ENCODE results near the gene TRAM2. TPM values are rescaled to one million over a fixed set of nuclear protein-coding genes. Genes with fewer than 3 reads are reported as not detected.
A peak's percentile ranks its signal among the peaks of the same experiment; 100 is the strongest.

The TRAM2 gene
- total RNA-seq, 2 donors from 2014 or later: 7.2 to 22.4 TPM

DNA sequence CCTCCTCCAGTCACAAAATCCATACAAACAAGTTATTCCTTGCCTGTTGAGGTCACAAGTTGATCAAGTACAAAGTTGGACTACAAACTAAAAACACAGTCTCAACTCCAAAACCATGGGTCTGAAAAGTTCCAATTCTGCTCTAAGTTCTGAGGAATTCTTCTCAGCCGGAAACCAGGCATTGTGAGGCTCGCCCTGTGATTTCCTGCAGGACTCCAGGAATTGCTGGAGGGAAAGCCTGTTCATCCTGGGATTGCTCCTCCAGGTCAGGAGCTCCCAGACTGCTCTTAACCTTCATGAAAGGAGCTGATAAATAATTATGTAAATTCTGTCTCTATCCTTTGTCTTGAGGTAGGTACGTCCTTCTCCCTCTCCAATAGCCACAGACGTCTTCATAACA is 8.5 kb downstream of the TRAM2 start:
- Histone ChIP-seq H3K9me3 (no peaks in the 10 kb centered on the region), H3K27me3 (replicated peaks; ENCODE audit: insufficient read depth) (no peaks in the 10 kb centered on the region), H3K27ac (no peak overlapping the region), H3K4me1 (replicated peaks) (no peaks in the 10 kb centered on the region), H3K36me3 (no peaks in the 10 kb centered on the region), H3K4me3 (no peak overlapping the region)
- TF ChIP-seq POLR2A (IDR thresholded peaks at IDR 0.05) (no peak), POLR2AphosphoS5 (IDR thresholded peaks at IDR 0.05) (peak; percentile 17)
- no peak for DNase-seq (ENCODE audit: low spot score)
- intact Hi-C loops (cut with DNase I): no loop called here
- 82% methylated on average over 4 of the region's 4 CpGs for WGBS

DNA sequence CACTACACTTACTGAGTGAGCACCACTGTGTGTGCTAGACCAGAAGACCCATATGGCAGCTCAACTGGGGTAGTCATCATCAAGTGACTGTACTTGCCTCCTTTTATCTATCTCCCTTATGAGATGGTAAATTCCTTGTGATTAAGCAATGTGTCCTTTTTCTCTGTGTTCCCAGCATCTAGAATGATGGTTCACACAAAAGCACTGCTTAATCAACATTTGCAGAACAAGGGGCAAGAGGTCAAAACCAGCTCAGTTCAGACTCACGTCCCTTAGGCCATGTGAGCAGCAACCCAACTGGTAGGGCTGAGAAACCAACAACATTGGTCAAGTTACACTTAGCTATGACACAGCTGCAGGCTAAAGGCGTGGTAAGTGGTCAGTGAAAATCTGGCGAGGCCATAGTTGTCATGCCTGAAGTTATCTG is 10.0 kb downstream of the TRAM2 start:
- H3K4me1 ChIP-seq (replicated peaks): no peaks in the 10 kb centered on the region
- no peak overlapping the region for H3K27ac ChIP-seq
- 66% methylated on average over 3 of the region's 3 CpGs for WGBS

DNA sequence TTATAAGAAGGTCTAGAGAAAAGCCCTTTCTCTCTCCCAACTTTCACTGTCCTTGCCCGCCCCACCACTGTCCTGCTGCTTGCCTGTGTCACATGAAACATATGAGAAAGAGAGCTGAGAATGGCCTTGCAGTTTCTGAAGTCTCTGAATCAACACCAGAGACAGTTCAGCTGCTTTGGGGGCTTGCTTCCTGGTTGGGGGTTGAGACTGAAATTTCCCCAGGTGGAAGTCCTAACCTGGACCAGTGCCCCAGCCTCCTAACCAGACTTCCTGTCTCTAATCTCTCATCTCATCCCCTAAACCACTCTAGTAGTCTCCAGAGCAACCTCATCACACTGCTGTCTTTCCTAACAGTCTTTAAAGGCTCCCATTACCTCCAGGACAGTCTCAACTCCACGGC is 10.7 kb downstream of the TRAM2 start:
- TF ChIP-seq POLR2AphosphoS5 (IDR thresholded peaks at IDR 0.05): no peak
- TF ChIP-seq, protein P1, sequence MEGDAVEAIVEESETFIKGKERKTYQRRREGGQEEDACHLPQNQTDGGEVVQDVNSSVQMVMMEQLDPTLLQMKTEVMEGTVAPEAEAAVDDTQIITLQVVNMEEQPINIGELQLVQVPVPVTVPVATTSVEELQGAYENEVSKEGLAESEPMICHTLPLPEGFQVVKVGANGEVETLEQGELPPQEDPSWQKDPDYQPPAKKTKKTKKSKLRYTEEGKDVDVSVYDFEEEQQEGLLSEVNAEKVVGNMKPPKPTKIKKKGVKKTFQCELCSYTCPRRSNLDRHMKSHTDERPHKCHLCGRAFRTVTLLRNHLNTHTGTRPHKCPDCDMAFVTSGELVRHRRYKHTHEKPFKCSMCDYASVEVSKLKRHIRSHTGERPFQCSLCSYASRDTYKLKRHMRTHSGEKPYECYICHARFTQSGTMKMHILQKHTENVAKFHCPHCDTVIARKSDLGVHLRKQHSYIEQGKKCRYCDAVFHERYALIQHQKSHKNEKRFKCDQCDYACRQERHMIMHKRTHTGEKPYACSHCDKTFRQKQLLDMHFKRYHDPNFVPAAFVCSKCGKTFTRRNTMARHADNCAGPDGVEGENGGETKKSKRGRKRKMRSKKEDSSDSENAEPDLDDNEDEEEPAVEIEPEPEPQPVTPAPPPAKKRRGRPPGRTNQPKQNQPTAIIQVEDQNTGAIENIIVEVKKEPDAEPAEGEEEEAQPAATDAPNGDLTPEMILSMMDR (IDR thresholded peaks at IDR 0.05): no peak
- no peak for TF ChIP-seq POLR2A (IDR thresholded peaks at IDR 0.05)
- intact Hi-C loops (cut with DNase I): no loop called here
- no peak for DNase-seq (ENCODE audit: low spot score)
- Histone ChIP-seq H3K27me3 (replicated peaks; ENCODE audit: insufficient read depth) (no peaks in the 10 kb centered on the region), H3K4me3 (no peak overlapping the region), H3K27ac (no peak overlapping the region), H3K9me3 (no peaks in the 10 kb centered on the region), H3K36me3 (no peaks in the 10 kb centered on the region), H3K4me1 (replicated peaks) (no peaks in the 10 kb centered on the region)
- WGBS: 81% methylated on average over 2 of the region's 2 CpGs

More for the DNA sequence above, 10.0 kb downstream of the TRAM2 start:
- H3K27me3 ChIP-seq (replicated peaks; ENCODE audit: insufficient read depth): no peaks in the 10 kb centered on the region
- H3K36me3 ChIP-seq: no peaks in the 10 kb centered on the region
- DNase-seq (ENCODE audit: low spot score): no peak
- no peaks in the 10 kb centered on the region for H3K9me3 ChIP-seq
- no peak overlapping the region for H3K4me3 ChIP-seq
- TF ChIP-seq POLR2A (IDR thresholded peaks at IDR 0.05) (no peak), POLR2AphosphoS5 (IDR thresholded peaks at IDR 0.05) (no peak)
- TF ChIP-seq, protein P1 (IDR thresholded peaks at IDR 0.05): no peak
- intact Hi-C loops (cut with DNase I): no loop called here

DNA sequence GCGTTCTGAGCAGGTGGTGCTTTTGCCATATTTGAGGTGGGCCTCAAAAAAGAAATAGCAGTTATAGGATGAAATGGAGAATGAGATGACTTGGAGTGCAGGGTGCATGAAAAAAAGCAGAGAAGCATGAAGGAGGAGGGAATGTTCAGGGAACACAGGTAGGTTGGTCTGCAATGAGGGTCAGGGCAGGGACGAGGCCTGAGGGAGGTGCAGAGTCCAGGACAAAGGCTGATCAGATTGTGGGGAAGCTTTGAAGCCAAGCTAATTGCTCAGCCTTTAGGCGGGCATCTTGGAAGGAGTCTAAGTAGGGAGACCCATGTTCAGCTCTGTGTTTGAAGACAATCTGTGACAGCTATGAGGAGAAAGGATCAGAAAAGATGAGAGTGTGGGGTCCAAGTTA is 12.0 kb downstream of the TRAM2 start:
- Histone ChIP-seq H3K36me3 (no peaks in the 10 kb centered on the region), H3K27me3 (replicated peaks; ENCODE audit: insufficient read depth) (no peaks in the 10 kb centered on the region), H3K4me1 (replicated peaks) (no peaks in the 10 kb centered on the region), H3K27ac (no peak overlapping the region), H3K4me3 (no peak overlapping the region), H3K9me3 (no peaks in the 10 kb centered on the region)
- 91% methylated on average over 3 of the region's 3 CpGs for WGBS
- no peak for DNase-seq (ENCODE audit: low spot score)
- TF ChIP-seq, protein P1 (IDR thresholded peaks at IDR 0.05): no peak
- no peak for TF ChIP-seq POLR2A (IDR thresholded peaks at IDR 0.05)
- TF ChIP-seq POLR2AphosphoS5 (IDR thresholded peaks at IDR 0.05): no peak
- intact Hi-C loops (cut with DNase I): no loop called here

DNA sequence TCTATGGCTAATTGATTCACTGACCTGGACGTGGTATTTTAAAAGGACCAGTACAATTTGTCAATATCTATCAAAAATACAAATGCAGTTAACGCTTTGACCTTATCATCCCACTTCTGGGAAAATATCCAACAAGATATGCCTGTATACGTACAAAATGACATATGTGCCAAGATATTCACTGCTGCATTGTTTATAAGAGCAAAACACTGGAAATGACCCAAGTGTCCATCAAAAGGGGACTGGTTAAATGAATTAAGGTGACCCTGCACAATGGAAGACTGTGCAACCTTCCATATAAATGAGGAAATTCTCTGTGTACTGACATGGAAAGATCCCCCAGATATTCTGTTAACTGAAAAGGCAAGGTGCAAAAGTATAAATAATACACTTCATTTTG is 13.9 kb downstream of the TRAM2 start:
- H3K9me3 ChIP-seq: no peaks in the 10 kb centered on the region
- no peak for DNase-seq (ENCODE audit: low spot score)
- no peak overlapping the region for H3K27ac ChIP-seq
- H3K36me3 ChIP-seq: no peaks in the 10 kb centered on the region
- TF ChIP-seq, protein P1 (IDR thresholded peaks at IDR 0.05): no peak
- TF ChIP-seq POLR2A (IDR thresholded peaks at IDR 0.05): no peak
- no peak for TF ChIP-seq POLR2AphosphoS5 (IDR thresholded peaks at IDR 0.05)
- no peaks in the 10 kb centered on the region for H3K4me1 ChIP-seq (replicated peaks)
- intact Hi-C loops (cut with DNase I): no loop called here
- no peaks in the 10 kb centered on the region for H3K27me3 ChIP-seq (replicated peaks; ENCODE audit: insufficient read depth)
- WGBS: 45% methylated on average over 3 of the region's 3 CpGs
- no peak overlapping the region for H3K4me3 ChIP-seq
